Activated naive CD8-positive, alpha-beta T cell (primary cell): ENCODE measurements around the gene HS6ST3.

Source experiments
- H3K27ac Mint-ChIP-seq: one replicate; pipeline ENCODE4 v1.8.0; 2021; ENCODE audit warnings: mixed read lengths
- H3K27me3 Mint-ChIP-seq: one replicate; pipeline ENCODE4 v1.8.0; 2021; ENCODE audit warnings: mixed read lengths
- H3K36me3 Mint-ChIP-seq: one replicate; pipeline ENCODE4 v1.8.0; 2021; ENCODE audit warnings: mixed read lengths
- H3K4me1 Mint-ChIP-seq: one replicate; pipeline ENCODE4 v1.8.0; 2021; ENCODE audit warnings: low read depth, mixed read lengths
- H3K4me3 Mint-ChIP-seq: one replicate; pipeline ENCODE4 v1.8.0; 2021; ENCODE audit warnings: mild to moderate bottlenecking, mixed read lengths
- H3K9me3 Mint-ChIP-seq: one replicate; pipeline ENCODE4 v1.8.0; 2021; ENCODE audit warnings: low read depth, mixed read lengths

HS6ST3 gene

GRCh38 chr13:96388598-96388997 is 298.7 kb downstream of the HS6ST3 start:
- no peaks in the 10 kb centered on the region for H3K27me3 Mint-ChIP-seq
- H3K4me3 Mint-ChIP-seq, result no peak overlapping the region
- no peaks in the 10 kb centered on the region for H3K4me1 Mint-ChIP-seq
- H3K27ac Mint-ChIP-seq, result no peak overlapping the region
- H3K36me3 Mint-ChIP-seq, result no peaks in the 10 kb centered on the region
- peaks cover 3% of the 10 kb centered on the region for H3K9me3 Mint-ChIP-seq

DNA sequence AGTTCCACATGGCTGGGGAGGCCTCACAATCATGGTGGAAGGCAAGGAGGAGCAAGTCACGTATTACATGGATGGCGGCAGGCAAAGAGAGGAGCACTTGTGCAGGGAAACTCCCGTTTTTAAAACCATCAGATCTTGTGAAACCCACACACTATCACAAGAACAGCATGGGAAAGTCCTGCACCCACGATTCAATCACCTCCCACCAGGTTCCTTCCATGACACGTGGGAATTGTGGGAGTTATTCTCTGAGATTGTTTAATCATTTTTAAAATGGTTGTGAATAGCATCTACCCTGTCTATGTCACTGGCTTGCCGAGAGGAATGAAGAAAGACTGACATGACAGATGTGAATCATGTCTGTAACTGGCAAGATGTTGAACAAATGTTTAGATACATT is 301.7 kb downstream of the HS6ST3 start:
- Mint-ChIP-seq H3K27me3 (no peaks in the 10 kb centered on the region), H3K36me3 (no peaks in the 10 kb centered on the region), H3K4me1 (no peaks in the 10 kb centered on the region), H3K4me3 (no peak overlapping the region), H3K9me3 (peaks cover 3% of the 10 kb centered on the region), H3K27ac (no peak overlapping the region)

- H3K27me3 Mint-ChIP-seq, result no peaks in the 10 kb centered on the region
- no peaks in the 10 kb centered on the region for H3K36me3 Mint-ChIP-seq
These were observed 307.9 kb downstream of the HS6ST3 start for GRCh38 chr13:96397807-96398206.

GRCh38 chr13:96398486-96398885 is 308.6 kb downstream of the HS6ST3 start:
- no peaks in the 10 kb centered on the region for H3K9me3 Mint-ChIP-seq
- H3K36me3 Mint-ChIP-seq, result no peaks in the 10 kb centered on the region
- H3K4me1 Mint-ChIP-seq, result no peaks in the 10 kb centered on the region
- H3K27ac Mint-ChIP-seq, result no peak overlapping the region
- H3K4me3 Mint-ChIP-seq, result no peak overlapping the region
- H3K27me3 Mint-ChIP-seq, result no peaks in the 10 kb centered on the region

More at GRCh38 chr13:96397807-96398206, 307.9 kb downstream of the HS6ST3 start:
- no peak overlapping the region for H3K4me3 Mint-ChIP-seq
- no peak overlapping the region for H3K27ac Mint-ChIP-seq
- no peaks in the 10 kb centered on the region for H3K4me1 Mint-ChIP-seq
- H3K9me3 Mint-ChIP-seq, result no peaks in the 10 kb centered on the region

GRCh38 chr13:96403241-96403640 is 313.3 kb downstream of the HS6ST3 start:
- no peak overlapping the region for H3K27ac Mint-ChIP-seq
- H3K4me1 Mint-ChIP-seq, result no peaks in the 10 kb centered on the region
- no peaks in the 10 kb centered on the region for H3K27me3 Mint-ChIP-seq
- no peaks in the 10 kb centered on the region for H3K36me3 Mint-ChIP-seq
- no peak overlapping the region for H3K4me3 Mint-ChIP-seq
- H3K9me3 Mint-ChIP-seq, result no peaks in the 10 kb centered on the region

DNA sequence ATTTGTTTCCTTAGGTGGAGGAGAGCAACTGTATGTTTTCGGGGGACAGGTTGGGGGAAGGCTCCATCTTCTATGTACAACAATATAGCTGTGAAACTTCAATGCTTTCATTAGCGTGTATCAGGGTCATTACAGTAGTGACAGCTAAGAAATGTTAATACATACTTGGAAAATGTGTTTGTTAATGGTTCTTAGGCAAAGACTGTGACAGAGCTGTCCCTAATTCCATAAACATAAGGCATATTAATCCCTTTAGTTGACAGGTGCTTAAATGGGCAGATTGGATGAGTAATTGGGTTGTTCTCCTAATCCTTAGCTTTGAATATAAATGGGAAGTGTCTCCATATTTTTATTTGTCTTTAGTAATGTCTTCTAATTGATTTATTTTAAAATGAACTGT is 313.7 kb downstream of the HS6ST3 start:
- H3K36me3 Mint-ChIP-seq, result no peaks in the 10 kb centered on the region
- H3K27me3 Mint-ChIP-seq, result peaks cover 1% of the 10 kb centered on the region
- H3K9me3 Mint-ChIP-seq, result no peaks in the 10 kb centered on the region
- H3K4me1 Mint-ChIP-seq, result no peaks in the 10 kb centered on the region
- H3K4me3 Mint-ChIP-seq, result no peak overlapping the region
- no peak overlapping the region for H3K27ac Mint-ChIP-seq

DNA sequence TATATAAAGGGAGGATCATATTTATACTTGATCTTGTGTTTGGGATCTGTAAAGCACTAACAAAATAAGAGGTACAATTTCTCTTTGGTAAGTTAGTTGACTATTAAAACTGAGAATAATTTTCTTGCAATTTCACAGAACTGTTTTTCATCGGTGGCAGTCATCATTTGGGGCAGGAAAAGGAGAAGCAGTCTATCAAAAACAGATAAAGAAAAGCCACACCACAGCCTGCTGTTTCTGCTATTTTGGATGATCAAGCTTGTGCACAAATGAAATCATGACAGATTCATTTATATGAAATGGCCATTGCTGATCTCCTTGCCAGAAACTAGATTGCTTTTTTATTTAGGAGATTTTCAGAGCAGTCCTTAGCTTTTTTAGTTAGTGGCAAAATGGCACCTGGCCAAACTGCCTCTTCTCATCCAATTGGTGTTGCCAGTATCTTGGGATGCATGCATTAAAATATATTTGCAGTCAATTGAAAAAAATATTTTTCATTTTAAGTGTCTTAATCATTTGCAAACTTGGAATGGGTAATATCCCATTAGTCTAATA is 326.0 kb downstream of the HS6ST3 start:
- Mint-ChIP-seq H3K4me1 (no peaks in the 10 kb centered on the region), H3K27me3 (no peaks in the 10 kb centered on the region), H3K4me3 (no peak overlapping the region), H3K27ac (no peak overlapping the region), H3K9me3 (peaks cover 4% of the 10 kb centered on the region), H3K36me3 (no peaks in the 10 kb centered on the region)

DNA sequence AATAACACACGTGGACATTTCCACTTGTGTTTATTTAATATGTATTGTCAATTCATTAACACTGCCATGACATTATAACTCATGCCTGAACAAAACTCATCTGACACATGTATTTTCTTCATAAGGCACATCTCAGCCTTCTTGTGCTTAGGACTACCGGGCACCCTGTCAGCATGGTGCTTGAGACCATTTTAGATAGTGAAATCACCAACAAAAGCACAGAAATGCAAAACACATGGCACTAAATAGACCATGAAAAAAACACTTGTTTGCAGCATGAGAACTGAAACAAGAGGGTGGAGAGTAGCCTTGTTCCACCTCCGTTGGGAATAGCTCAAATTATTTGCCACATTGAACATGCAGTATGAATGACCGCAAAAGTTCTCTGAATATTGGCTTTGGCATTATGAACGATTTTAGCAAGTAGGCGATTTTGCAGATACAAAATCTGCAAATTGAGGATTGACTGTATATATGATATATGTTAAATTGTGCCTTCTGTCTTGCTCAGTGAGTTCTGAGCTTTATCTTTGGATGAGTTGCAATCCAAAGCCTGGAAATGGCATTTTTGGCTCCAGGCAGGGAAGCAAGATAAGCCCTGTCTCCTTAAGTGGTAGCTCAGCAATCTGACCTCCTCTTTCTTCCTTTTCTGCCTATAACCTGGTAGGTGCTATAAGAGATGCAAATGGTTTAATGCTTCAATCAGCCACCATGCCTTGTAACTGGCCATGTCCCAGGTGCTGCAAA is 328.2 kb downstream of the HS6ST3 start:
- H3K27me3 Mint-ChIP-seq, result no peaks in the 10 kb centered on the region
- peaks cover 8% of the 10 kb centered on the region for H3K9me3 Mint-ChIP-seq
- no peaks in the 10 kb centered on the region for H3K36me3 Mint-ChIP-seq
- H3K27ac Mint-ChIP-seq, result no peak overlapping the region
- no peaks in the 10 kb centered on the region for H3K4me1 Mint-ChIP-seq
- no peak overlapping the region for H3K4me3 Mint-ChIP-seq

- H3K4me1 Mint-ChIP-seq, result no peaks in the 10 kb centered on the region
- H3K9me3 Mint-ChIP-seq, result peaks cover 4% of the 10 kb centered on the region
- no peak overlapping the region for H3K4me3 Mint-ChIP-seq
- no peak overlapping the region for H3K27ac Mint-ChIP-seq
- H3K27me3 Mint-ChIP-seq, result no peaks in the 10 kb centered on the region
- H3K36me3 Mint-ChIP-seq, result no peaks in the 10 kb centered on the region
These were observed 331.4 kb downstream of the HS6ST3 start for GRCh38 chr13:96421314-96421713.

DNA sequence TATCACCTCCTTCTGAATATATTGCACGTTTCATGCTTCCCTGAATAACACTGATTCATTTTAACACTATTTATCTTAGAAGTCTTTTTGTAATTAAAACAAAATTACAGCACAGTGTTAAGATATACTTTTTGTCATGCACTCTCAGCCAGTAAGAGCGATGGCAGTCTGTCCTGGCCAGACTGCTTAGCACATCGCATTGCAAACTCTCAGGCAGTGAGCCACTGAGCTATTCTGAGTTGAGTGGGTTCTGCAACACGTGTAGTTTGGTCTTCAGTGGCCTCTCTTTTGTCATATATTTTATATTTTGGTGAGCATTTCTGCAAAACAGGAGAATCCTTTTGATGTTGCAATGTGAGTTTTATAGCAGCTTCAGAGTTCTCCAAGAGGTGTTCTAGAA is 332.1 kb downstream of the HS6ST3 start:
- Mint-ChIP-seq H3K9me3 (peaks cover 4% of the 10 kb centered on the region), H3K27ac (no peak overlapping the region), H3K36me3 (no peaks in the 10 kb centered on the region), H3K4me3 (no peak overlapping the region), H3K4me1 (no peaks in the 10 kb centered on the region), H3K27me3 (no peaks in the 10 kb centered on the region)

- H3K4me3 Mint-ChIP-seq, result no peak overlapping the region
- no peak overlapping the region for H3K27ac Mint-ChIP-seq
- no peaks in the 10 kb centered on the region for H3K4me1 Mint-ChIP-seq
- no peaks in the 10 kb centered on the region for H3K27me3 Mint-ChIP-seq
- H3K9me3 Mint-ChIP-seq, result peaks cover 4% of the 10 kb centered on the region
- H3K36me3 Mint-ChIP-seq, result no peaks in the 10 kb centered on the region
These were observed 336.3 kb downstream of the HS6ST3 start for GRCh38 chr13:96426167-96426566.

DNA sequence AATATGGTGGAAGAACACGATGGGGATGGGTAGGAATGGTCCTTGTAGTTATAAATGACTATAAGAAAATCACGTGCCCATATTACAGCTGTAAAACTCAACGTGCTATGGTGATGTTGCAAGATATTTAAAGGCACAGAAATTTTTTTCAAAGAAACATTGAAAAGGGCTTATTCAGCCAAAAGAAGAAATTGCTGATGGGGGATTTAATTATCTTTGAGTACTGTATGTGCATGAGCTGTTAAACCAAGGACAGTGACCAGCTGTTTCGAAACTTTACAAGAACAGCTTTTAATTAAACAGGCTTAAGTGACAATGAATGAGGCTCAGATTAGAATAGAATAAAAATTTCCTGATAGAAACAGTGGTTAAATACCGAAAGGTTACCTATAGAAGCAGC is 339.0 kb downstream of the HS6ST3 start:
- H3K27me3 Mint-ChIP-seq, result no peaks in the 10 kb centered on the region
- no peaks in the 10 kb centered on the region for H3K4me1 Mint-ChIP-seq
- H3K36me3 Mint-ChIP-seq, result no peaks in the 10 kb centered on the region

GRCh38 chr13:96431044-96431581 is 341.2 kb downstream of the HS6ST3 start:
- Mint-ChIP-seq H3K4me1 (no peaks in the 10 kb centered on the region), H3K4me3 (no peak overlapping the region), H3K9me3 (peaks cover 3% of the 10 kb centered on the region), H3K27me3 (no peaks in the 10 kb centered on the region), H3K27ac (no peak overlapping the region), H3K36me3 (no peaks in the 10 kb centered on the region)

More for the DNA sequence above, 339.0 kb downstream of the HS6ST3 start:
- H3K4me3 Mint-ChIP-seq, result no peak overlapping the region
- H3K9me3 Mint-ChIP-seq, result no peaks in the 10 kb centered on the region
- no peak overlapping the region for H3K27ac Mint-ChIP-seq

GRCh38 chr13:96444676-96445075 is 354.8 kb downstream of the HS6ST3 start:
- Mint-ChIP-seq H3K27me3 (no peaks in the 10 kb centered on the region), H3K4me1 (no peaks in the 10 kb centered on the region), H3K36me3 (no peaks in the 10 kb centered on the region), H3K9me3 (peaks cover 11% of the 10 kb centered on the region), H3K4me3 (no peak overlapping the region), H3K27ac (no peak overlapping the region)

DNA sequence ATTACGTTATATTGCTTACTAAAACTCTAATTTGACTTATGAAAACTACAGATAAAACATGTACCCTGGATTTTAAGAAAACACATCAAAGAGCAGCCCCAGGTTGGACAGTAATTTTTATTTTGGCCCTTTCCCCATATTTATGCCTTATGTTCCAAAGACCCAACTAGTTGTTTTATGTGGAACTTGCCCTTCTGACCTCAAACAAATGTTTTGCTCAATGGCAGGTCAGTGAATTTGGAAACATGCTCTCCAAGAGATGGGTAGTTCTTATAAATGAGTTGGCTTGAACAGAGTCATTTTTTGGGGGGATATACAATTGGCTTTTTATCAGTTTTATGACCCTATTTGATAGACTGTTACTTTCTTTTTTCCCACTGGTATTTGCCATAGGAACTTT is 360.0 kb downstream of the HS6ST3 start:
- Mint-ChIP-seq H3K9me3 (peaks cover 11% of the 10 kb centered on the region), H3K27ac (no peak overlapping the region), H3K27me3 (no peaks in the 10 kb centered on the region), H3K4me3 (no peak overlapping the region), H3K36me3 (no peaks in the 10 kb centered on the region), H3K4me1 (no peaks in the 10 kb centered on the region)
